Spleen (tissue), 11 donors: Measurements from ENCODE around the gene RAD51B. TPM values are rescaled to one million over a fixed set of nuclear protein-coding genes. Genes with fewer than 3 reads are reported as not detected.

ENCODE experiments used
- DNase-seq: peaks from one replicate; pipeline ENCODE4 v3.0.0-alpha.2; 2020
- H3K27ac ChIP-seq, 8 donors: fragments of 200-600 bp; sonication (generic) in 7 of 8; 1 replicate in 4 of 8; 2 replicates in 4 of 8; pipeline versions ENCODE4 v1.5.0 to v1.8.0; 2016 to 2021; ENCODE audit warnings: inconsistent platforms in 4 of 8, mild to moderate bottlenecking in 4 of 8, moderate library complexity in 1 of 8
- H3K27me3 ChIP-seq, 7 donors: fragments of 200-600 bp; sonication (generic) in 6 of 7; replicated peaks in 1 of 7; 1 replicate in 4 of 7; 2 replicates in 3 of 7; pipeline versions ENCODE4 v1.5.0 to v1.8.0; 2016 to 2021; ENCODE audit warnings: inconsistent platforms in 3 of 7, mild to moderate bottlenecking in 1 of 7
- H3K36me3 ChIP-seq, 6 donors: fragments of 200-600 bp; sonication (generic) in 5 of 6; 1 replicate in 4 of 6; 2 replicates in 2 of 6; pipeline versions ENCODE4 v1.5.0 to v1.8.0; 2016 to 2021; ENCODE audit warnings: inconsistent platforms in 2 of 6
- H3K4me1 ChIP-seq, 6 donors: fragments of 200-600 bp; sonication (generic) in 5 of 6; 1 replicate in 3 of 6; 2 replicates in 3 of 6; pipeline versions ENCODE4 v1.5.0 to v1.8.0; 2016 to 2021; ENCODE audit warnings: inconsistent platforms in 3 of 6
- H3K4me3 ChIP-seq, 8 donors: fragments of 200-600 bp; sonication (generic) in 7 of 8; 1 replicate in 4 of 8; 2 replicates in 4 of 8; pipeline versions ENCODE4 v1.5.0 to v1.8.0; 2016 to 2021; ENCODE audit warnings: inconsistent platforms in 4 of 8, mild to moderate bottlenecking in 4 of 8, moderate library complexity in 2 of 8
- H3K9me3 ChIP-seq, 8 donors: fragments of 200-600 bp; sonication (generic) in 7 of 8; 1 replicate in 4 of 8; 2 replicates in 4 of 8; pipeline versions ENCODE4 v1.5.0 to v1.8.0; 2016 to 2021; ENCODE audit warnings: inconsistent platforms in 4 of 8
- CTCF ChIP-seq, 11 experiments: fragments of 200-600 bp in 7 of 11; fragments of 450-650 bp in 4 of 11; sonication (generic) in 4 of 11; IDR thresholded peaks in 8 of 11; conservative IDR thresholded peaks in 3 of 11; 1 replicate in 7 of 11; 2 replicates in 4 of 11; pipeline versions ENCODE4 v1.4.0 to v1.8.0; 2016 to 2021; ENCODE audit warnings: antibody characterized with exemption in 11 of 11, inconsistent platforms in 4 of 11, mild to moderate bottlenecking in 1 of 11
- POLR2A ChIP-seq, 3 donors: fragments of 450-650 bp; IDR thresholded peaks; one replicate each; pipeline ENCODE4 v1.5.1; 2017; ENCODE audit warnings: antibody characterized with exemption in 3 of 3, mild to moderate bottlenecking in 1 of 3
- POLR2AphosphoS5 ChIP-seq, 3 donors: sonication (generic); formaldehyde crosslinking; IDR thresholded peaks; one replicate each; pipeline ENCODE4 v1.5.1; 2017; ENCODE audit warnings: antibody characterized with exemption in 3 of 3
- WGBS, 5 donors: extraction: QIAGEN DNeasy Blood & Tissue Kit in 3 of 5; methylation state at CpG; one replicate each; pipeline versions ENCODE4 v1.1.5 to v1.1.7; 2013 to 2018; 5-methylcytosine and 5-hydroxymethylcytosine counted together
- intact Hi-C: fragments of 100-400 bp; cut with DNase I; formaldehyde crosslinking; loops from one replicate; pipeline ENCODE4 v1.15.0; 2023; ENCODE audit warnings: low total_unique reads
- polyA plus RNA-seq, 3 donors: library from polyadenylated mRNA; stranded (reverse); fragments of 200-250 nt; gene quantifications; one replicate each; pipeline ENCODE4 v1.2.1, GENCODE V29; 2013
- total RNA-seq, 7 donors: library from RNA; depleted of rRNA in 3 of 7; stranded (reverse); fragments of >200 nt in 3 of 7; fragmentation: NEBNext Ultra II Directional in 4 of 7; extraction: Animal tissue kit (Norgen Biotek cat#: 25700) in 4 of 7; gene quantifications; one replicate each; pipeline versions ENCODE4 v1.1.0 to v1.2.1, GENCODE V29; 2016 to 2021
- donor health status: healthy with polysubstance abuse.
- donor health status: DM: no; HTN: no; CAD: no; lungs with moderate emphysema.
- donor health status: DM: no; HTN: no; CAD: no.
- donor health status: Bipolar disorder and iron deficiency.
- donor health status: healthy.
- donor health status: DM: no; HTN: no; CAD: no.
- donor health status: DM: yes; HTN: yes; CAD: no.

Gene RAD51B
- total and polyA plus RNA-seq, 10 donors: 4.2 to 43.7 (median 29.8) TPM

GRCh38 chr14:68226523-68226922 is 406.9 kb downstream of the RAD51B start:
- whole genome bisulfite sequencing, 5 donors: 92 to 96% (median 94%) methylated on average over 4 of the region's 4 CpGs
- Histone ChIP-seq H3K27me3 (no peaks in the 10 kb centered on the region), H3K36me3 (no peaks in the 10 kb centered on the region), H3K9me3 (no peaks in the 10 kb centered on the region), H3K4me3 (no peak overlapping the region), H3K27ac (no peak overlapping the region), H3K4me1 (peaks cover 0 to 5% (median under 1%) of the 10 kb centered on the region in 6 donors)
- no peak for DNase-seq
- intact Hi-C loops: no loop called here
- TF ChIP-seq POLR2A (IDR thresholded peaks at IDR 0.05) (no peak), POLR2AphosphoS5 (IDR thresholded peaks at IDR 0.05) (no peak), CTCF (IDR thresholded peaks at IDR 0.05 in 8 of 11, conservative IDR thresholded peaks at IDR 0.05 in 3 of 11) (no peak)

DNA sequence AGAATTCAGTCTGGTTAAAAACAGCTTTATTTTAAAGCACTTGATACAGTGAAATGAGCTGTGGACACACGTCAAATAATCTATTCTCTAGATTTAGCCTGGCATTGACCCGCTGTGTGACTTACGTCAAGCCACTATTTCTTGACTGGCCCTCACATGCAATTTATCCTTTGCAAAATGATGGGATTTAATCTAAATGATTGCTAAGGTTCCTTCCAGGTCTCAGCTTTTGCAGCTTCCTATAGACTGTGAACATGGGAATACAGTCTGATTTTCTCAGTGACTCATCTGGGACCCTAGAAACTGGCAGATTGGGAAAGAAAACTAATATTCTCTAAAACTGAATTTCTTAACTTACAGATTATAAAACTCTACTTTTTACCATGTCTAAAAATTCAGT is 409.1 kb downstream of the RAD51B start:
- Histone ChIP-seq H3K4me3 (no peak overlapping the region), H3K36me3 (no peaks in the 10 kb centered on the region), H3K27me3 (no peaks in the 10 kb centered on the region), H3K9me3 (no peaks in the 10 kb centered on the region), H3K27ac (no peak overlapping the region), H3K4me1 (peaks cover 0 to 20% (median 16%) of the 10 kb centered on the region in 6 donors)
- TF ChIP-seq POLR2AphosphoS5 (IDR thresholded peaks at IDR 0.05) (no peak), POLR2A (IDR thresholded peaks at IDR 0.05) (no peak), CTCF (IDR thresholded peaks at IDR 0.05 in 8 of 11, conservative IDR thresholded peaks at IDR 0.05 in 3 of 11) (no peak)
- 93 to 98% (median 93%) methylated on average over 3 of the region's 3 CpGs for WGBS, 5 donors
- DNase-seq: no peak
- intact Hi-C loops: no loop called here

DNA sequence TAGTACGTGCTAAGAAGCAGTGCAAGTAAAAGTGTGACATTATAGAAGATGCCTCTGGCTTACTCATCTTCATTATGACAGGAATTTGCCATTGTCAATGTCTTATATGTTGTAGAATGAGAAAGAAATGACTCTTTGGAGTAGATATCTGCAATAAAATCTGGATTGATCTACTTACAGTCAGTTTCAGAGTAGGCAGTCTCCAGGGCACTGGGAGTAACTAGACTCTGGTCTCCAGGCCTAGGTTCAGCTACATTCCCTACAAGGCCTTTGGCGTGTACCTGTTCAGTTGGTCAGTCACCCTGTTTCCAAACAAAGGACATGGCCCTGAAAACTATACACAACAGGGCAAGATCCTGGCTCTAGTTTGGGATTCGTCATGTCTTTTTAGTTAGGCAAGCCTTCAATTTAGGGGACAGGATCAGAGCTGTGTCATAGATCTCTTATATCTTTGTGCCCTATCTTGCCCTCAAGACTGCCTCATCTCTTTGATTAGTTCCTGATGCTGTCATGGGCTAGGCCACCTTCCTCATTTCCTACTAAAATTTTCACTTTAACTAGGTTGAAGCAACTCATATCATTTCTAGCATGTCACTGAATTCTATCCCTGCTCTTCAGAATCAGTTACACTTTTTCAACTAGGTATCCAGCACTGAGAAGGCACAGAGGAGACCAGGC is 410.0 kb downstream of the RAD51B start:
- intact Hi-C loops: loop anchor here (10.0 kb wide), 1 partner anchor 295 kb away; no protein-coding TSS in a partner anchor
- no peak for DNase-seq
- Histone ChIP-seq H3K27me3 (no peaks in the 10 kb centered on the region), H3K36me3 (no peaks in the 10 kb centered on the region), H3K27ac (peak overlapping the region in 1 of 8 donors; percentile 2), H3K4me3 (no peak overlapping the region), H3K4me1 (peaks cover 0 to 22% (median 16%) of the 10 kb centered on the region in 6 donors), H3K9me3 (no peaks in the 10 kb centered on the region)
- 89 to 96% (median 90%) methylated on average over 3 of the region's 3 CpGs for WGBS, 5 donors
- TF ChIP-seq POLR2A (IDR thresholded peaks at IDR 0.05) (no peak), CTCF (IDR thresholded peaks at IDR 0.05 in 8 of 11, conservative IDR thresholded peaks at IDR 0.05 in 3 of 11) (no peak), POLR2AphosphoS5 (IDR thresholded peaks at IDR 0.05) (no peak)

DNA sequence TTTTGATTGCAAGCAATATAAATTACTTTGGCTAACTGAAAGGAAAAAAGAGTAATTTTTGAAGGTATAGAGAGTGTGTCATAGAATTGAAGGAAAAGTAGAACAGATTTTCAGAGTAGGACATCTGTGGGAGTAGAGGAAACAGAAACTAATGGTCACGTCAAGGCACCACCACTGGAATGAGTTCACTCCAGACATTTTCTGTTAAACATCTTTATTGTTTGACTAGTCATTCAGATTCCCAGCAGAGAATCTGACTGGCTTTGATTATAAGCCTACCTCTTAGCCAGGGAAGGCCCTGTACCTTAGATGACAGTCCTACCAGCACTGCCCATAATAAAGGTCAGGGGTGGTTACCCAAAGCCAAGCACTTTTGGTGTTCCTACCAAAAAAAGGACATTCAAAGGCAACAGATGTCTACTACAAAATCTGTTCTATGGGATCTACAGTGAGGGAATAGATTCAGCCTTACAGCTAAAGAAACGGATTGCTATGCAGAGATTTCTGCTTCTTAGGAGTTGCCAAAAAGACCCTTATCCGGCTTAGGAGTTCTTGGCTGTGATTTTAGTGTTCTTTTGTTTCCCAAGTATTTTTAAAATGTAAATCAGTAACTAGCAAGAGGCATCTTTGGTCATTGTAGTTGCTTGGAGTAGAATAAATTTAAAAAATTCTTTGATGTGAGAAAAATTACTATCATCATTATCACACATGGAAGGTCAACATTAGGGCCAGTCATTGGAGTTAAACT is 410.8 kb downstream of the RAD51B start:
- peaks cover 0 to 22% (median 16%) of the 10 kb centered on the region in 6 donors for H3K4me1 ChIP-seq
- 78 to 88% (median 85%) methylated on average over 3 of the region's 3 CpGs for WGBS, 5 donors
- H3K4me3 ChIP-seq: no peak overlapping the region
- H3K27me3 ChIP-seq: no peaks in the 10 kb centered on the region
- no peaks in the 10 kb centered on the region for H3K9me3 ChIP-seq
- H3K27ac ChIP-seq: peak overlapping the region in 3 of 8 donors; percentile 2 to 10 (median 3)
- intact Hi-C loops: loop anchor here (10.0 kb wide), 1 partner anchor 296 kb away; no protein-coding TSS in a partner anchor
- no peaks in the 10 kb centered on the region for H3K36me3 ChIP-seq
- no peak for DNase-seq
- no peak for TF ChIP-seq POLR2AphosphoS5 (IDR thresholded peaks at IDR 0.05)
- TF ChIP-seq POLR2A (IDR thresholded peaks at IDR 0.05): no peak
